Natural killer cell (primary cell): Measurements from ENCODE around the gene TLE3. TPM values are rescaled to one million over a fixed set of nuclear protein-coding genes. Genes with fewer than 3 reads are reported as not detected.

Experiments
- ATAC-seq, 3 donors: fragments of 150-1000 bp in 2 of 3; fragments of 200-7000 bp in 1 of 3; cut with Tn5 transposase; 1 replicate in 1 of 3; 2 replicates in 2 of 3; pipeline ENCODE4 v1.10.0; 2021; ENCODE audit warnings: mild to moderate bottlenecking in 2 of 3, moderate library complexity in 2 of 3
- DNase-seq, 2 donors: peaks; one replicate each; pipeline versions ENCODE4 v3.0.0 to v3.0.0-alpha.2; 2013 to 2021; ENCODE audit warnings: mixed read lengths in 1 of 2
- H3K27ac ChIP-seq: one replicate; pipeline ENCODE4 v1.5.1; 2013; ENCODE audit warnings: mild to moderate bottlenecking, low read length
- H3K27me3 ChIP-seq: one replicate; pipeline ENCODE4 v1.6.1; 2013; ENCODE audit warnings: low read length; ENCODE audit not compliant: control insufficient read depth, insufficient read depth
- H3K36me3 ChIP-seq: one replicate; pipeline ENCODE4 v1.6.1; 2013; ENCODE audit warnings: low read length; ENCODE audit not compliant: control insufficient read depth, insufficient read depth
- H3K4me1 ChIP-seq: one replicate; pipeline ENCODE4 v1.6.1; 2013; ENCODE audit warnings: low read length; ENCODE audit not compliant: control insufficient read depth, insufficient read depth
- H3K4me3 ChIP-seq: one replicate; pipeline ENCODE4 v1.5.1; 2013; ENCODE audit warnings: low read length
- H3K9me3 ChIP-seq: one replicate; pipeline ENCODE4 v1.6.1; 2013; ENCODE audit warnings: low read length; ENCODE audit not compliant: control insufficient read depth, insufficient read depth
- H3K27ac Mint-ChIP-seq, 2 donors: one replicate each; pipeline ENCODE4 v1.8.0; 2022; ENCODE audit warnings: mild to moderate bottlenecking in 2 of 2, mixed read lengths in 2 of 2, moderate library complexity in 1 of 2
- H3K27me3 Mint-ChIP-seq, 2 donors: one replicate each; pipeline ENCODE4 v1.8.0; 2022; ENCODE audit warnings: low read depth in 2 of 2, mixed read lengths in 2 of 2
- H3K36me3 Mint-ChIP-seq: one replicate; pipeline ENCODE4 v1.8.0; 2022; ENCODE audit warnings: mixed read lengths
- H3K4me1 Mint-ChIP-seq, 2 donors: one replicate each; pipeline ENCODE4 v1.8.0; 2022; ENCODE audit warnings: mixed read lengths in 2 of 2
- H3K4me3 Mint-ChIP-seq: one replicate; pipeline ENCODE4 v1.8.0; 2022; ENCODE audit warnings: mild to moderate bottlenecking, moderate library complexity, mixed read lengths
- H3K9me3 Mint-ChIP-seq, 2 donors: one replicate each; pipeline ENCODE4 v1.8.0; 2022; ENCODE audit warnings: mixed read lengths in 2 of 2
- WGBS: methylation state at CpG from one replicate; pipeline ENCODE4 v1.1.7; 2013; ENCODE audit warnings: missing lambda C conversion rate; ENCODE audit not compliant: insufficient coverage; 5-methylcytosine and 5-hydroxymethylcytosine counted together
- intact Hi-C: fragments of 100-400 bp; cut with micrococcal nuclease; formaldehyde crosslinking; loops from one replicate; pipeline ENCODE4 v1.14.2; 2022
- total RNA-seq, 4 donors: library from RNA; stranded (reverse); fragments of 120-200 nt in 1 of 4; gene quantifications; one replicate each; pipeline versions ENCODE4 v1.2.3 to v1.2.4, GENCODE V29; 2013 to 2022
- TF ChIP-seq, protein P1 (sequence below): fragments of 200-600 bp; IDR thresholded peaks from one replicate; pipeline ENCODE4 v1.8.0; 2022; ENCODE audit warnings: antibody characterized with exemption

Gene TLE3
- total RNA-seq, 3 donors from 2014 or later (not counting 1 experiment from before 2014, with no cell fraction given) = 32.1 to 94.9 (median 36.7) TPM

DNA sequence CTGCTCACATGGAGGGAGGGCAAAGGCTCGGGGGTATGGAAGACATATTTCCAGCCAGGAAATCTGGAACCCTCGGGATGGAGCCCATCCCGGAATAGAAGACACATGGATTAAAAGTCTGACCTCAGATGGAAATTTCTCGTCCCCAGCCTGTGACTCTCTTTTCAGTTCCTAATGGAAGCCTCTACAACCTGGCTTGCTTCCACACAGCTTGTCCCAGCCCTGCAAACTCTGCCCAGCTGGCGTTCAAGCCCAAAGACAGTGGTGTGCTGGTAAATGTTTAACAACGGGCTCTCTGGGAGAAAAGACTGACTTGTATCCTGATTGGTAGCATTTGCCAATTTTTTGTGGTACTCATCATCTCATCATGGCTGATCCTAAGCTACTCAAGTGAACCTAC, 35.6 kb upstream of the TLE3 start:
- no peak overlapping the region for H3K4me3 Mint-ChIP-seq
- DNase-seq (no peak), ATAC-seq (no peak)
- H3K4me1 Mint-ChIP-seq = peaks cover 0 to 4% of the 10 kb centered on the region in 2 donors
- no peaks in the 10 kb centered on the region for H3K4me1 ChIP-seq
- H3K9me3 ChIP-seq = no peaks in the 10 kb centered on the region
- no peaks in the 10 kb centered on the region for H3K36me3 ChIP-seq
- H3K27ac Mint-ChIP-seq = no peak overlapping the region
- no peaks in the 10 kb centered on the region for H3K9me3 Mint-ChIP-seq
- H3K4me3 ChIP-seq = no peak overlapping the region
- H3K27me3 Mint-ChIP-seq = peaks cover 18 to 30% of the 10 kb centered on the region in 2 donors
- TF ChIP-seq, protein P1, sequence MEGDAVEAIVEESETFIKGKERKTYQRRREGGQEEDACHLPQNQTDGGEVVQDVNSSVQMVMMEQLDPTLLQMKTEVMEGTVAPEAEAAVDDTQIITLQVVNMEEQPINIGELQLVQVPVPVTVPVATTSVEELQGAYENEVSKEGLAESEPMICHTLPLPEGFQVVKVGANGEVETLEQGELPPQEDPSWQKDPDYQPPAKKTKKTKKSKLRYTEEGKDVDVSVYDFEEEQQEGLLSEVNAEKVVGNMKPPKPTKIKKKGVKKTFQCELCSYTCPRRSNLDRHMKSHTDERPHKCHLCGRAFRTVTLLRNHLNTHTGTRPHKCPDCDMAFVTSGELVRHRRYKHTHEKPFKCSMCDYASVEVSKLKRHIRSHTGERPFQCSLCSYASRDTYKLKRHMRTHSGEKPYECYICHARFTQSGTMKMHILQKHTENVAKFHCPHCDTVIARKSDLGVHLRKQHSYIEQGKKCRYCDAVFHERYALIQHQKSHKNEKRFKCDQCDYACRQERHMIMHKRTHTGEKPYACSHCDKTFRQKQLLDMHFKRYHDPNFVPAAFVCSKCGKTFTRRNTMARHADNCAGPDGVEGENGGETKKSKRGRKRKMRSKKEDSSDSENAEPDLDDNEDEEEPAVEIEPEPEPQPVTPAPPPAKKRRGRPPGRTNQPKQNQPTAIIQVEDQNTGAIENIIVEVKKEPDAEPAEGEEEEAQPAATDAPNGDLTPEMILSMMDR = no peak
- no peaks in the 10 kb centered on the region for H3K36me3 Mint-ChIP-seq
- no peaks in the 10 kb centered on the region for H3K27me3 ChIP-seq
- intact Hi-C loops = no loop called here
- 88% methylated on average over 6 of the region's 6 CpGs for WGBS
- H3K27ac ChIP-seq = no peak overlapping the region

DNA sequence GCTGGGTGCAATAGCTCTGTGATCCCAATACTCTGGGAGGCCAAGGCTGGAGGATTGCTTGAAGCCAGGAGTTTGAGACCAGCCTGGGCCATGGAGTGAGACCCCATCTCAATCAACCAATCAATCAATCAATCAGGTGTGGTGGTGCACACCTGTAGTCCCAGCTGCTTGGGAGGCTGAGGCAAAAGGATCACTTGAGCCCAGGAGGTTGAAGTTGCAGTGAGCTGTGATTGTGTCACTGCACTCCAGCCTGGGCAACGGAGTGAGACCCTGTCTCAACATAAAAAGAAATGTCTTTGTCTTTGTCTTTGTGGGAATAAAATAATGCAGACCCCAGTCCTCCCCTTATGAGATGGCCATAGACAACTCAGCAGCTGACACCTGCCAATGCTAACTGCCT, 34.9 kb upstream of the TLE3 start:
- no peak for ATAC-seq
- no peak overlapping the region for H3K4me3 ChIP-seq
- H3K36me3 ChIP-seq = no peaks in the 10 kb centered on the region
- intact Hi-C loops = no loop called here
- Mint-ChIP-seq H3K4me1 (peaks cover 5 to 10% of the 10 kb centered on the region in 2 donors), H3K27ac (no peak overlapping the region), H3K9me3 (no peaks in the 10 kb centered on the region), H3K4me3 (no peak overlapping the region), H3K27me3 (peaks cover 22 to 33% of the 10 kb centered on the region in 2 donors), H3K36me3 (no peaks in the 10 kb centered on the region)
- no peaks in the 10 kb centered on the region for H3K9me3 ChIP-seq
- H3K4me1 ChIP-seq = no peaks in the 10 kb centered on the region
- TF ChIP-seq, protein P1 = no peak
- DNase-seq = no peak
- 83% methylated on average over 1 of the region's 1 CpG for WGBS
- no peak overlapping the region for H3K27ac ChIP-seq
- H3K27me3 ChIP-seq = no peaks in the 10 kb centered on the region

DNA sequence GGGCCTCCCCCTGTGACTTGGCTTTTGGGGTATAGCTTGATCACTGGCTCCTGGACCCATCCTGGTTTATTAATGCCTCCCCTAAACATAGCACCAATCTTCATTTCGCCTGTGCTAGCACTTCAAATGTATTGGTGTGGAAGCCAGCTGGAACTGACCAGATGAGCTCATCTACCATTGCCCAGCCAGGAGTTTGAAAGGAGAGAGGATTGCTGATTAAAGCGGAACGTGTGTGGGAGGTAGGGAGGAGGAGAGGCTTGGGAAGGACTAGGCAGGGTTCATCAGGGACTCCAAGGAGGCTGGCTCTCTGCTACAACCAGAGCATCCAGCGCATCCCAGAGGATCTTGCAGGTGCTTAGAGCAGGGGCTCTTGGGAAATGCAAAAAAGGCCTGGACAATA, 34.4 kb upstream of the TLE3 start:
- intact Hi-C loops = no loop called here
- no peaks in the 10 kb centered on the region for H3K36me3 Mint-ChIP-seq
- H3K27me3 Mint-ChIP-seq = peaks cover 22 to 37% of the 10 kb centered on the region in 2 donors
- H3K4me3 ChIP-seq = no peak overlapping the region
- H3K27ac Mint-ChIP-seq = no peak overlapping the region
- no peaks in the 10 kb centered on the region for H3K4me1 ChIP-seq
- no peaks in the 10 kb centered on the region for H3K27me3 ChIP-seq
- WGBS = 93% methylated on average over 3 of the region's 4 CpGs
- peaks cover 5 to 10% of the 10 kb centered on the region in 2 donors for H3K4me1 Mint-ChIP-seq
- TF ChIP-seq, protein P1 = no peak
- no peak for DNase-seq
- H3K4me3 Mint-ChIP-seq = no peak overlapping the region
- H3K27ac ChIP-seq = no peak overlapping the region
- no peaks in the 10 kb centered on the region for H3K36me3 ChIP-seq
- no peaks in the 10 kb centered on the region for H3K9me3 ChIP-seq
- no peak for ATAC-seq
- H3K9me3 Mint-ChIP-seq = no peaks in the 10 kb centered on the region

DNA sequence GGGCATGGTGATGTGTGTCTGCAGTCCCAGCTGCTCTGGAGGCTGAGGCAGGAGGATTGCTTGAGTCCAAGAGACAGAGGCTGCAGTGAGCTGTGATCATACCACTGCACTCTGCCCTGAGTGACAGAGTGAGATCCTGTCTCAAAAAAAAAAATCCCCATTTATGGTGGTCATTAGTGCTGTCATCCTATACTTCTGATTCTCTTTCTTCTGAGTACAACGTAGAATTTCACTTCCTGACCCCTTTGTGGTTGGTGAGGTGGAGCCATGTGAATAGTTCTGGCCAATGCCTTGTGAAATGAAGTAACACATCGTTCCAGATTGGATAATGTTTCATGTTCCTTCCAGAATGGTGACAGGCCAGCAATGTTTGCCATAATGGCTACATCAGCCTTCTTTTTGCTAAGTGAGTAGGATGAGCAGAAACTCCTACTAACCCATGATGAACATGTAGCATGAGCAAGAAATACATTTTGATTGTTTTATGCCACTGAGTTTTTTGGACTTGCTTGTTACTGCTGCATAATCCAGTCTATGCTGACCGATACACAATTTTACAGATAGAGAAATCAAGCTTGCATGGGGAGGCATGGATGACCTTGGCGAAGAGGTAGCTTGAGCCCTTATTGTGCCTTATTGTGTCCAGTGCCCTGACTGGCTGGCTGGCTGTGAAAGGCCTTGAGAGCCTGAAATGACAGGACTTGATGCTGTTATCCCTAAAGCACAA, 30.9 kb upstream of the TLE3 start:
- H3K4me3 ChIP-seq = no peak overlapping the region
- H3K9me3 ChIP-seq = no peaks in the 10 kb centered on the region
- Mint-ChIP-seq H3K27ac (no peak overlapping the region), H3K4me1 (peaks cover 5 to 10% of the 10 kb centered on the region in 2 donors), H3K4me3 (no peak overlapping the region), H3K36me3 (no peaks in the 10 kb centered on the region), H3K27me3 (peaks cover 27 to 47% of the 10 kb centered on the region in 2 donors), H3K9me3 (no peaks in the 10 kb centered on the region)
- no peak overlapping the region for H3K27ac ChIP-seq
- no peaks in the 10 kb centered on the region for H3K4me1 ChIP-seq
- 74% methylated on average over 3 of the region's 4 CpGs for WGBS
- DNase-seq (no peak), ATAC-seq (peak in 1 of 3 donors; percentile 45)
- H3K36me3 ChIP-seq = no peaks in the 10 kb centered on the region
- intact Hi-C loops = no loop called here
- TF ChIP-seq, protein P1 = no peak
- no peaks in the 10 kb centered on the region for H3K27me3 ChIP-seq
